H1 (cell line): ENCODE measurements around the gene PLXNA4. TPM values are rescaled to one million over a fixed set of nuclear protein-coding genes. Genes with fewer than 3 reads are reported as not detected.
A peak's percentile ranks its signal among the peaks of the same experiment; 100 is the strongest.

ENCODE experiments used
- CTCF ChIA-PET: fragments of 300-600 bp; sonication (Branson Sonifier 250); formaldehyde crosslinking; loops from one replicate; lab custom pipeline; 2021; ENCODE audit not compliant: partially characterized antibody; lab: Charles Lee
- POLR2A ChIA-PET: fragments of 300-600 bp; sonication (Branson Sonifier 250); formaldehyde crosslinking; loops from one replicate; lab custom pipeline; 2021; ENCODE audit warnings: inconsistent platforms; ENCODE audit not compliant: partially characterized antibody; lab: Charles Lee
- DNase-seq, 2 experiments: peaks; one replicate each; pipeline versions ENCODE4 v3.0.0 to v3.0.0-alpha.2; 2010 to 2022; ENCODE audit warnings: low spot score in 2 of 2, low read depth in 1 of 2, mixed read lengths in 1 of 2
- FAIRE-seq: peaks from 2 replicates; lab custom pipeline; 2011; peaks lifted over from hg19 to GRCh38; lab: Jason Lieb, UNC
- H2AFZ ChIP-seq: 2 replicates; pipeline ENCODE4 v1.8.1; 2012; ENCODE audit warnings: low read length, inconsistent platforms
- H2AK5ac ChIP-seq: 2 replicates; pipeline ENCODE4 v1.6.1; 2013; ENCODE audit warnings: low read depth, low read length
- H2BK120ac ChIP-seq: replicated peaks from 2 replicates; pipeline ENCODE3; 2013; ENCODE audit warnings: low read depth, low read length, inconsistent platforms
- H2BK12ac ChIP-seq: 2 replicates; pipeline ENCODE4 v1.6.1; 2013; ENCODE audit warnings: low read depth, low read length
- H2BK15ac ChIP-seq: 2 replicates; pipeline ENCODE4 v1.6.1; 2013; ENCODE audit warnings: low read length
- H2BK20ac ChIP-seq: 2 replicates; pipeline ENCODE4 v1.6.1; 2013; ENCODE audit warnings: low read length
- H2BK5ac ChIP-seq: 2 replicates; pipeline ENCODE4 v1.6.1; 2013; ENCODE audit warnings: low read depth, low read length
- H3K14ac ChIP-seq: 2 replicates; pipeline ENCODE4 v1.6.1; 2013; ENCODE audit warnings: inconsistent platforms; ENCODE audit not compliant: insufficient read length
- H3K18ac ChIP-seq: 2 replicates; pipeline ENCODE4 v1.6.1; 2013; ENCODE audit warnings: low read length; ENCODE audit errors: extremely low read depth
- H3K23ac ChIP-seq: 2 replicates; pipeline ENCODE4 v1.6.1; 2013; ENCODE audit warnings: inconsistent platforms; ENCODE audit not compliant: insufficient read length
- H3K23me2 ChIP-seq: 2 replicates; pipeline ENCODE4 v1.6.1; 2013; ENCODE audit warnings: low read depth, low read length
- H3K27ac ChIP-seq: 2 replicates; pipeline ENCODE4 v1.6.1; 2011; ENCODE audit warnings: low read depth, low read length, inconsistent platforms
- H3K27me3 ChIP-seq, 4 experiments: replicated peaks in 1 of 4; 1 replicate in 1 of 4; 2 replicates in 3 of 4; pipeline versions ENCODE4 v1.6.1 to v1.8.1; 2011 to 2013; ENCODE audit warnings: low read length in 3 of 4, mild to moderate bottlenecking in 3 of 4, inconsistent platforms in 2 of 4, mixed read lengths in 2 of 4, moderate library complexity in 1 of 4; ENCODE audit not compliant: control insufficient read depth in 3 of 4, insufficient read depth in 3 of 4; ENCODE audit errors: extremely low read depth in 1 of 4
- H3K36me3 ChIP-seq, 4 experiments: 2 replicates each; pipeline versions ENCODE4 v1.6.1 to v1.8.1; 2011 to 2013; ENCODE audit warnings: mild to moderate bottlenecking in 4 of 4, low read length in 3 of 4, moderate library complexity in 2 of 4, control low read depth in 1 of 4, inconsistent platforms in 1 of 4; ENCODE audit not compliant: insufficient read depth in 4 of 4, control insufficient read depth in 2 of 4
- H3K4ac ChIP-seq: replicated peaks from 2 replicates; pipeline ENCODE3; 2013; ENCODE audit warnings: low read length, low read depth, mixed read lengths, inconsistent platforms; ENCODE audit not compliant: insufficient read length
- H3K4me1 ChIP-seq, 4 experiments: replicated peaks in 1 of 4; 1 replicate in 1 of 4; 2 replicates in 3 of 4; pipeline versions ENCODE4 v1.6.1 to v1.8.1; 2011 to 2013; ENCODE audit warnings: low read length in 3 of 4, inconsistent platforms in 2 of 4, mixed read lengths in 1 of 4; ENCODE audit not compliant: insufficient read depth in 4 of 4, control insufficient read depth in 3 of 4
- H3K4me2 ChIP-seq, 2 experiments: 2 replicates each; pipeline versions ENCODE4 v1.6.1 to v1.8.1; 2011 to 2013; ENCODE audit warnings: low read depth in 2 of 2, low read length in 2 of 2, control low read depth in 1 of 2, inconsistent platforms in 1 of 2, mild to moderate bottlenecking in 1 of 2; ENCODE audit not compliant: insufficient read depth in 1 of 2
- H3K4me3 ChIP-seq, 4 experiments: fragments of 200-600, 300-600 bp in 1 of 4; sonication (generic), shearing (Covaris generic), sonication (Bioruptor Twin) in 1 of 4; 2 replicates each; pipeline versions ENCODE4 v1.5.1 to v1.8.1; 2011 to 2016; ENCODE audit warnings: low read length in 4 of 4, low read depth in 3 of 4, control low read depth in 2 of 4, inconsistent platforms in 2 of 4, mild to moderate bottlenecking in 2 of 4, mixed read lengths in 1 of 4, moderate library complexity in 1 of 4; ENCODE audit not compliant: insufficient read depth in 2 of 4; ENCODE audit errors: extremely low read depth in 1 of 4
- H3K56ac ChIP-seq: replicated peaks from 2 replicates; pipeline ENCODE3; 2013; ENCODE audit warnings: low read depth, mild to moderate bottlenecking, mixed read lengths, low read length, inconsistent platforms; ENCODE audit not compliant: insufficient read length
- H3K79me1 ChIP-seq: 2 replicates; pipeline ENCODE4 v1.6.1; 2013; ENCODE audit warnings: low read depth, low read length, control low read depth
- H3K79me2 ChIP-seq, 2 experiments: 2 replicates each; pipeline versions ENCODE4 v1.6.1 to v1.8.1; 2012 to 2013; ENCODE audit warnings: low read length in 2 of 2, mild to moderate bottlenecking in 2 of 2, inconsistent platforms in 1 of 2; ENCODE audit not compliant: insufficient read depth in 2 of 2, control insufficient read depth in 1 of 2
- H3K9ac ChIP-seq, 4 experiments: replicated peaks in 1 of 4; 1 replicate in 1 of 4; 2 replicates in 3 of 4; pipeline versions ENCODE4 v1.6.1 to v1.8.1; 2011 to 2013; ENCODE audit warnings: low read depth in 3 of 4, low read length in 3 of 4, control low read depth in 2 of 4, mild to moderate bottlenecking in 2 of 4, moderate library complexity in 2 of 4, inconsistent platforms in 1 of 4; ENCODE audit errors: extremely low read depth in 1 of 4
- H3K9me3 ChIP-seq, 2 experiments: 2 replicates each; pipeline versions ENCODE4 v1.6.1 to v1.8.1; 2012 to 2013; ENCODE audit warnings: mild to moderate bottlenecking in 2 of 2, moderate library complexity in 2 of 2, control low read depth in 1 of 2, inconsistent platforms in 1 of 2, low read depth in 1 of 2, low read length in 1 of 2, mixed read lengths in 1 of 2; ENCODE audit not compliant: insufficient read depth in 2 of 2
- H4K20me1 ChIP-seq, 2 experiments: replicated peaks in 1 of 2; 2 replicates each; pipeline versions ENCODE3 to v1.8.1; 2011 to 2013; ENCODE audit warnings: inconsistent platforms in 2 of 2, low read length in 2 of 2, mild to moderate bottlenecking in 1 of 2; ENCODE audit not compliant: insufficient read depth in 2 of 2, control insufficient read depth in 1 of 2
- H4K5ac ChIP-seq: 2 replicates; pipeline ENCODE4 v1.6.1; 2013; ENCODE audit warnings: low read length, low read depth, mixed read lengths, inconsistent platforms; ENCODE audit not compliant: insufficient read length
- H4K8ac ChIP-seq: 2 replicates; pipeline ENCODE4 v1.8.0; 2013; ENCODE audit warnings: mild to moderate bottlenecking, moderate library complexity, low read length, inconsistent platforms; ENCODE audit not compliant: insufficient read depth; ENCODE audit errors: extremely low read depth
- H4K91ac ChIP-seq: replicated peaks from 2 replicates; pipeline ENCODE3; 2013; ENCODE audit warnings: low read length, mixed read lengths, inconsistent platforms; ENCODE audit not compliant: insufficient read length
- BRCA1 ChIP-seq: IDR thresholded peaks from 2 replicates; pipeline ENCODE4 v1.6.1; 2012; ENCODE audit warnings: low read depth, low read length, improper control_type of control experiment
- CHD1 ChIP-seq: IDR thresholded peaks from 2 replicates; pipeline ENCODE4 v1.6.1; 2012; ENCODE audit warnings: low read depth, low read length, improper control_type of control experiment
- CREB1 ChIP-seq: IDR thresholded peaks from 2 replicates; pipeline ENCODE4 v1.6.1; 2012; ENCODE audit warnings: inconsistent platforms
- GABPA ChIP-seq: IDR thresholded peaks from 2 replicates; pipeline ENCODE4 v1.6.1; 2011; ENCODE audit warnings: mild to moderate bottlenecking, low read length, moderate library complexity, borderline replicate concordance; ENCODE audit not compliant: insufficient read depth
- JUND ChIP-seq: IDR thresholded peaks from 2 replicates; pipeline ENCODE4 v1.6.1; 2011; ENCODE audit warnings: mild to moderate bottlenecking, improper control_type of control experiment, low read length
- MAFK ChIP-seq: IDR thresholded peaks from 2 replicates; pipeline ENCODE4 v1.6.1; 2012; ENCODE audit warnings: low read depth, mild to moderate bottlenecking, improper control_type of control experiment, low read length
- POU5F1 ChIP-seq: IDR thresholded peaks from 2 replicates; pipeline ENCODE4 v1.6.1; 2011; ENCODE audit warnings: low read depth, mild to moderate bottlenecking, low read length, moderate library complexity
- RXRA ChIP-seq: IDR thresholded peaks from 2 replicates; pipeline ENCODE4 v1.6.1; 2011; ENCODE audit warnings: low read depth, mild to moderate bottlenecking, low read length, moderate library complexity; ENCODE audit not compliant: insufficient read depth
- SAP30 ChIP-seq: fragments of 300-600 bp; sonication (generic); IDR thresholded peaks from 2 replicates; pipeline ENCODE4 v1.7.1; 2012; ENCODE audit warnings: low read length, moderate library complexity, mild to moderate bottlenecking, inconsistent platforms; ENCODE audit not compliant: insufficient read depth, insufficient replicate concordance
- TEAD4 ChIP-seq: IDR thresholded peaks from 2 replicates; pipeline ENCODE4 v1.6.1; 2012; ENCODE audit warnings: low read depth, low read length, inconsistent platforms, mixed read lengths
- WGBS, 2 experiments: shearing (Covaris generic) in 1 of 2; methylation state at CpG; one replicate each; pipeline versions ENCODE4 v1.1.6 to v1.1.7; 2013 to 2015; ENCODE audit warnings: low lambda C conversion rate in 2 of 2, mixed read lengths in 2 of 2, inconsistent platforms in 1 of 2, low coverage in 1 of 2, missing lambda C conversion rate in 1 of 2; ENCODE audit not compliant: insufficient replicate concordance in 2 of 2, insufficient coverage in 1 of 2, insufficient read length in 1 of 2; ENCODE audit errors: extremely low coverage in 1 of 2, missing lambda C conversion rate in 1 of 2; 5-methylcytosine and 5-hydroxymethylcytosine counted together
- polyA plus RNA-seq, 7 experiments: library from polyadenylated mRNA; depleted of rRNA in 3 of 7; stranded (reverse) in 5 of 7; unstranded in 2 of 7; fragments of >200 nt in 5 of 7; fragments of 200-250 nt in 2 of 7; gene quantifications; 1 replicate in 5 of 7; 2 replicates in 1 of 7; 4 replicates in 1 of 7; pipeline versions ENCODE4 v1.2.1 to v1.2.3, GENCODE V29; 2011 to 2013; ENCODE audit warnings: missing spikeins in 2 of 7, mixed read lengths in 2 of 7
- total RNA-seq: library from RNA; stranded (reverse); fragmentation: NEBNext Ultra II Directional; extraction: Animal tissue kit (Norgen Biotek cat#: 25700); gene quantifications from 2 replicates; pipeline ENCODE4 v1.2.1, GENCODE V29; 2021

The PLXNA4 gene
- total and polyA plus RNA-seq, 2 of the 8 experiments (the other 6 are each of a cell fraction or from before 2014, with no cell fraction given): 0.76 to 0.79 TPM

DNA sequence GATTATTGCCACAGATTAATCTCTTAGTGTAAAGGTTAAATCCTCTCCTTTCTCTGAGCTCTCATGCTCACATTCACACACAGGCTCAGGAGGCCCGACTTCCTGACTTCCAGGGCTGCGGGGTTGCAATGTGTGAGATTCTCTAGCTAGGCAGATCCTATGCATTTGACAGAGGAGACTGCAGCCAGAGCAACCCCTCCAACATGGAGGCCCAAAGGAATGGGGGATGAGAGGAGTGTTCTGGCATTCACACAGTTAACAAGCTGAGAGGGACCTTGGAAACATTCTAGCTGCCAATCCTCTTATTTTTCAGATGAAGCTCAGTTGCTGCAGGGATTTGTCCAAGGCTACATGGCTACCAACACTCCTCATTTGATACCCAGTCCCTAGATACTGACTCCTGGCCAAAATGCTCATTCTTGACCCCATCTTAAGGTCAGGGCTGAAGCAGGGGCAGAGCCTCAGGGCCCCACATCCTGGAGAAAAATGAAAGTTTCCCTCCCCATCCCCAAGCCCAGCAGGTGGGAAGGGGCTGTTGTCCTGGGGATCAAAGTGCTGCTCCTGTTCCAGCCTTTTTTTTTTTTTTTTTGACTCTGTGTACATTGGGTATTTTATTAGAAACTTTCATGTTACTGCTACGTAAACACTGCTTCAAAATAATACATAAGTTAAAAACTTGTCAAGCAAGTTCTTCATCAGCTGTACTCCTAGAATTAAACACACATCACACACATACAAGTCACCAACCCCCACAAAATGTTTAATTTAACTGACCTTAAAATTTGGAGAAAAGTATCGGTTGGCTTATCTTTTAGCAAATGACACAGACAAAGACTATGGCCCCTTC is 325.6 kb downstream of the PLXNA4 start:
- H3K4me2 ChIP-seq: peak overlapping the region; percentile 37 to 38; a peak in 2 of 4 replicates

More for the DNA sequence above, 325.6 kb downstream of the PLXNA4 start:
- no peak overlapping the region for H3K18ac ChIP-seq
- H2BK15ac ChIP-seq: no peak overlapping the region
- no peaks in the 10 kb centered on the region for H3K79me1 ChIP-seq
- WGBS, 2 experiments: 64% methylated on average over 4 of the region's 4 CpGs; no CpG with 5 or more reads in 1 of the 2 experiments
- H2BK12ac ChIP-seq: no peak overlapping the region
- H3K23me2 ChIP-seq: no peaks in the 10 kb centered on the region
- H4K8ac ChIP-seq: no peak overlapping the region
- H4K5ac ChIP-seq: no peak overlapping the region
- H3K9ac ChIP-seq: no peak overlapping the region
- no peaks in the 10 kb centered on the region; a peak in 1 of 7 replicates for H3K27me3 ChIP-seq
- H3K4me1 ChIP-seq: peaks cover 6 to 17% (median 15%) of the 10 kb centered on the region in 4 experiments; a peak in 6 of 7 replicates
- H3K9me3 ChIP-seq: peaks cover 0 to 1% of the 10 kb centered on the region in 2 experiments; a peak in 1 of 4 replicates
- H2BK120ac ChIP-seq: no peak overlapping the region
- no peak overlapping the region for H4K91ac ChIP-seq
- CTCF ChIA-PET: interaction anchor here (0.6 to 5.1 kb wide), 22 partner anchors 10 to 499 kb away, joined by 3 to 34 read pairs (median 4); no protein-coding TSS in a partner anchor
- peak overlapping the region; percentile 78; the same call in 1 of the 2 replicates for H2AFZ ChIP-seq
- H3K23ac ChIP-seq: no peak overlapping the region
- POLR2A ChIA-PET: no interaction called here
- H2BK20ac ChIP-seq: peak overlapping the region; percentile 52; the same call in 1 of the 2 replicates
- no peaks in the 10 kb centered on the region for H3K79me2 ChIP-seq
- H2BK5ac ChIP-seq: no peak overlapping the region
- no peak for DNase-seq
- H3K14ac ChIP-seq: no peak overlapping the region
- no peak overlapping the region for H3K4ac ChIP-seq
- TF ChIP-seq TEAD4: no peak
- TF ChIP-seq JUND: no peak
- TF ChIP-seq POU5F1: no peak
- no peak for TF ChIP-seq MAFK
- no peak for TF ChIP-seq BRCA1
- no peak for TF ChIP-seq RXRA
- TF ChIP-seq CREB1: no peak
- no peak for TF ChIP-seq CHD1
- TF ChIP-seq SAP30: no peak
- TF ChIP-seq GABPA: no peak
- H3K4me3 ChIP-seq: no peak overlapping the region
- FAIRE-seq: no peak
- H3K56ac ChIP-seq: no peak overlapping the region
- no peak overlapping the region for H3K27ac ChIP-seq
- H2AK5ac ChIP-seq: no peak overlapping the region
- H3K36me3 ChIP-seq: no peaks in the 10 kb centered on the region
- no peaks in the 10 kb centered on the region for H4K20me1 ChIP-seq
